Muscle of back (tissue), 11 donors: ENCODE data around the gene SLC17A1. TPM values are rescaled to one million over a fixed set of nuclear protein-coding genes. Genes with fewer than 3 reads are reported as not detected.

Source experiments
- DNase-seq, 3 donors: peaks; one replicate each; pipeline versions ENCODE4 v3.0.0 to v3.0.0-alpha.2; 2013
- polyA plus RNA-seq, 10 donors: library from polyadenylated mRNA; unstranded; fragments of 120-200 nt; gene quantifications; one replicate each; pipeline ENCODE4 v1.2.1, GENCODE V29; 2013; ENCODE audit not compliant: insufficient read length in 10 of 10

The SLC17A1 gene
- polyA plus RNA-seq, 10 donors, result not detected

- DNase-seq, result no peak
Observed at GRCh38 chr6:25832670-25833069, 818 bp upstream of the SLC17A1 start.

DNA sequence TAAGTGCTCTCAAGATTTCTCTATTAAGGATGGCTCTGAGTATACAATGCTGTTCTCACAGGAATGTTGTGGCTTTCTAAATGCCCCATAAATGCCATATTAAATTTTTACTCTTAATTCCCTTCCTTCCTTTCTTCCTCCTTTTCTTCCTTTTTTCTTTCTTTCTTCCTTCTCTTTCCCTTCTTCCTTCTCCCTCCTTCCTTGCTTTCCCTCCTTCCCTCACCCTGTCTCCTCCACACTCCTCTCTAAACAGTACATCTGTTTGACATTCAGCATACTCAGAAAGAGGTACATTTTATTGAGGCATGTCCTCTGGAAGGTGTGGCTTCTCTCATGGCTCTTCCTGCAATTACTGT lies 433 bp upstream of the SLC17A1 start:
- no peak for DNase-seq

DNA sequence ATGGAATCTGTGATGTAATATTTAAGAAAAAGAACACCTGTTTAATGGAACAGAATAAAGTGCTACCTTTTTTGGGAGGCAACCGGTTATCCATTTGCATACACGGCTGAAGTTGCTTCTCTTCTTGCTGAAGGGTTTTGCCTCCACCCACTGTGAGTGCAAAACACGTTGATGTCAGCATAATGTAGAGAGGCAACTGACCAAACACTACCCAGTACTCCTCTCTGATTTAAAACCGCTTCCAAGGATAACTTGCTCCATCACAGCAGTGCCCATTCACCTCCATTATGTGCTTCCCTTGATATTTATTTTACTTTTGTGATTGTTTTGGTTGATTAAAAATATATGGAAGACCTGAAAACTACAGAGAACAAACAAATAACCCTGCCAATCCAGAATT lies 1.4 kb downstream of the SLC17A1 start:
- DNase-seq, result no peak

DNA sequence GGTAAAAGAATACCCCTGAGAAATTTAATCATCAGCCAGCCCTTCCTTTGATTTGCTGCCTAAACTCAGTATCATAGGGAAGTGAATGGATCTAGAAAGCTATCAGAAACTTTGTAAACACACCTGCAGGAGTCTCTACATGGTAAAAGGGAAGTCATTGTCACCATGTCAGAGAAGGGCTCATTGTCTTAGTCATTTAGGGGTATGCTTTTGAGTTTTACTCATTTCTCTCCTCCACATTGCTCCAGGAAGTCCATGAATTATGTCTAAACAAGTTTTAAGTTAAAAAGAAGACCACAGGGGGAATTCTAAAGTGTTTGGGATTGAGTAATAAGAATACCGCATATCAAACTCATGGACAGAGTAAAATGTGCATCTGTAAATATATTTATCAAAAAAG lies 2.5 kb downstream of the SLC17A1 start:
- DNase-seq, result no peak

DNA sequence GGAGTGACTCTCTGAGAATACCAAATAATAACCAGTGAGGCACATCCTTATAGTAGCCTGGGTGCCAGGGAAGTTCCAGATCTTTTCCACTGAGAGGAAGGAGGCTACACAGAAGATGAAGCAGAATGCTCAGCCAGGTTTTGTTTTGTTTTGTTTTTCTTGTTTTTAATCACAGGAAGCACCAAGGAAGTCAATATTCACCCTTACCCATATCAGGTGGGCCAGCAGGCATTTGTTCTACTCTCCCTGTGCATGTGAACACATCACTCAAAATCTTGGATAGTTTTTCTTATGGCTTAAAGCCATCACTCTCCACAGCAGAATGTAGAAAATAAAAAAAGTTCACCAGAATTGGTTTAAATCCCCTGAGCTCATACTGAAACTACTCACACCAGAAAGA lies 10.5 kb downstream of the SLC17A1 start:
- no peak for DNase-seq

DNA sequence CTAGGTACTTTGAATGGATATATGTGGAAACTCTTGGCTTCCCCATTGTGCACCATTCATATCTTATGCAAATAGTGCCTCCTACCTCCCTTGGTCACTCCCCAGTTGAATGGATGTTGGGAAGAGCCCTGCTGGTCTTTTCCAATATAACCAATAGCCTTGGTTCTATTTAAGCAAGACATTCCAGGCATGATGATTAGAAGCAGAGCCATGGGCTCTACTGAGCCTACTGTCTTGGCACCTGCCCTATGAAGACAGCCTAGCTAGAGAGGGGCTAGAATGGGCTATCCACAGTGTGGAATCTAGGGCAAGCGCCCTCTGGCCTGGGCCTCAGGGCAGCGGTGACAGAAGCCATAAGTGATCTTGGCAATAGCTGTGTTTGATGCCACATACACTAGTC lies 15.6 kb downstream of the SLC17A1 start:
- no peak for DNase-seq

GRCh38 chr6:25815194-25815593 lies 16.7 kb downstream of the SLC17A1 start:
- no peak for DNase-seq

DNA sequence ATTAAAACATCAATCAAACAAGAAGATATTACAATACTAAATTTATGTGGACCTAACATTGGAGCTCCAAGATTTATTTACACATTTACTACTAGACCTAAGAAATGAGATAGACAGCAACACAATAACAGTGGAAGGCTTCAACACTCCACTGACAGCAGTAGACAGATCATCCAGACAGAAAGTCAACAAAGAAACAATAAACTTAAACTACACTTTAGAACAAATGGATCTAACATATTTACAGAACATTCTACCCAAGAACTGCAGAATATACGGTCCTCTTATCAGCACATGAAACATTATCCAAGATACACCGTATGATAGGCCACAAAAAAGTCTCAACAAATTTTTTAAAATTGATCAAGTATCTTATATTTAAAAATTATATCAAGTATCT lies 27.0 kb downstream of the SLC17A1 start:
- DNase-seq, result no peak

- DNase-seq, result no peak
Observed at GRCh38 chr6:25801436-25801835, 30.4 kb downstream of the SLC17A1 start.

DNA sequence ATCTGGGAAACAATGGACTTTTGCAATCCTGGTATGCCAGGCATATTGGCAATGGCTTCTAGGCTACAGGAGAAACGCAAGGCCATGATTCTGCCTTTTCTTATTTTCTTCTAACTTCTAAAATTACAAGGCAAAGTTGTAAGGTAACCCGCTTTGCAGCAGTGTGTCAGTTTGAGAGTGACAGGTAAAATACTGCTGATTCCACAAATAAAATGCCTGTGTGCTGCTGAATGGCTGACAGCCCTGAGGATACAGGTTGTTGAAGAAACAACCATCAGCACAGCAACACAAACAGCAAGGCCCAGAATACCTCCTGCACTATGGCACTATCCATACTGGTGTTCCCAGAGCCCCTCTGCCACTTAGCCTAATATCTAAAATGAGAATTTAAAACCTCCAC lies 37.1 kb downstream of the SLC17A1 start:
- DNase-seq, result no peak

GRCh38 chr6:25793970-25794369 lies 37.9 kb downstream of the SLC17A1 start:
- DNase-seq, result no peak

GRCh38 chr6:25792016-25792415 lies 39.8 kb downstream of the SLC17A1 start:
- DNase-seq, result no peak

DNA sequence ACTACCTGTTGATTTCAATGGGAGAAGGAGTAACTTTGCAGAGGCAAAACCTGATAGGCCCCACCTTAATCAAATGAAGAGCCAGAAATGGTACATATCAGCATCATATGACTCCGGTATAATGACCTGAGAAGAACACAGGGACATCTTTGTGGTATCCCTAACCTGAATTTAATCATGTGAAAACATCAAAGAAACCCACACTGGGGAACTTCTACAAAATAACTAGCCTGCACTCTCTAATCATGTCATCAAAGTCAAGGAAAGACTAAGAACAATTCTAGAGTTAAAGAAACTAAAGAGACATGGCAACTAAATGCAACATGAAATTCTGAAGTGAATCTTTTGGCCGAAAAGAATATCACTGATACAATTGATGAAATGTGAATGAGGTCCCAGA lies 42.4 kb downstream of the SLC17A1 start:
- no peak for DNase-seq

DNA sequence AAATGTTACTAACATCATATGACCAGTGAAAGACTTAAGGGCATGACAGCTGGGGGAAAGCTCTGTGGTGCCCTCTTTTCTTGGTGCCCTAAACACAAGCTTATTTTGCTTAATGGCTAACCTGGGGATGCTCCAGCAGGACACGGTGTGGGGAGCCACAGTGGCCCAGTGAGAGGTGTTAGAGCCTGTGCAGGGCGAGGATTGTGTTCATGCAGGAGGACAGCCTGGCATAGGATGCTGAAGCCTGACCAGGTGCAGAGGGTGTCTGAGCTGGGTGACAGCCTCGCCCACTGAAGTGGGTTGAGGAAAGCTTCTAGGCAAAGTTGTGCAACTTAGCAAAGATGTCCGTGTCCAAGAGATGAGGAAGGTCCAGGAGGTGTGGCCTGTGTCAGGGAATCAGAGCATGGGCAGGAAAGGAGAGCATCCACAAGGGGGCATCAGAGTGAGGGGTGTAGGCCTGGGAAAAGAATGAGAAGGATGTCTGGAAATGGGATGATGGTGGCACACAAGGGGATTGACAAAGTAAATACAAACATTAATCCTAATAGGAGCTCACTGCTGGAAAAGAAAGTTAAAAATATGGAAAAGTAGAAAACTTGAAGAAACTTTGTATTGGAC lies 43.4 kb downstream of the SLC17A1 start:
- DNase-seq, result peak; percentile 2 to 6 (median 2)

DNA sequence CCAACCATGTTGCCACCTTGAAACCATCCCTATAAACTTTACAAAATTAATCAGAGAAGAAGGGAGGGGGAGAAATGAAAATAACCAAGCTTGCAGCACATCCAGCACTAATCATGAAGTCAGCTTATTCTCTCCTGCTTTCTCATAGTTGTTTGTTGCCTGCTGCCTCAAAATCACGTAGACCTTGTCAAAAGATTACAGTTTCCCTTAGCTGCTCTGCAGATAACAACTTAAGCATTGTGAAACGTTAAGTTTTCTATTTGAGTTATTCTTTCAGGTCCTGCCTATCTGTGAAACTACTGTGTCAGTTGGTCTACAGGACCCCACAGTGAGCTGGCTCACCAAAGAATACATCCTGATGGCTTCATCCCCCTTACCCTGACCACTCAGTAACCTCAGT lies 44.4 kb downstream of the SLC17A1 start:
- DNase-seq, result no peak

DNA sequence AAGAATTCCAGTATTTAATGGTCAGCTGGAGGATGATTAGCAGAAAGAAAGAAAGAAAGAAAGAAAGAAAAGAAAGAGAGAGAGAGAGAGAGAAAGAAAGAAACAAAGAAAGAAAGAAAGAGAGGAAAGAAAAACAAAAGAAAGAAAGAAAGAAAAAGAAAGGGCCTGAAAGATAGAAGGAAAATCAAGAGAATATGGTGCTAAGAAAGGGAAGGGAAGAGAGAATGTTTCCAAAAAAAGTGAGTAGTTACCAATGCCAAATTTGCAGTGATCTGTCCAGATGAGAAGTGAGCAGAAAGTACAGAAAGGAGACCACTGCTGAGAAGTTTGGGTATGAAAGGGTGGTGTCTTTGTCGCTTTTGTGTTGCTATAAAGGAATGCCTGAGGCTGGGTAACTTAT lies 50.7 kb downstream of the SLC17A1 start:
- DNase-seq, result no peak

DNA sequence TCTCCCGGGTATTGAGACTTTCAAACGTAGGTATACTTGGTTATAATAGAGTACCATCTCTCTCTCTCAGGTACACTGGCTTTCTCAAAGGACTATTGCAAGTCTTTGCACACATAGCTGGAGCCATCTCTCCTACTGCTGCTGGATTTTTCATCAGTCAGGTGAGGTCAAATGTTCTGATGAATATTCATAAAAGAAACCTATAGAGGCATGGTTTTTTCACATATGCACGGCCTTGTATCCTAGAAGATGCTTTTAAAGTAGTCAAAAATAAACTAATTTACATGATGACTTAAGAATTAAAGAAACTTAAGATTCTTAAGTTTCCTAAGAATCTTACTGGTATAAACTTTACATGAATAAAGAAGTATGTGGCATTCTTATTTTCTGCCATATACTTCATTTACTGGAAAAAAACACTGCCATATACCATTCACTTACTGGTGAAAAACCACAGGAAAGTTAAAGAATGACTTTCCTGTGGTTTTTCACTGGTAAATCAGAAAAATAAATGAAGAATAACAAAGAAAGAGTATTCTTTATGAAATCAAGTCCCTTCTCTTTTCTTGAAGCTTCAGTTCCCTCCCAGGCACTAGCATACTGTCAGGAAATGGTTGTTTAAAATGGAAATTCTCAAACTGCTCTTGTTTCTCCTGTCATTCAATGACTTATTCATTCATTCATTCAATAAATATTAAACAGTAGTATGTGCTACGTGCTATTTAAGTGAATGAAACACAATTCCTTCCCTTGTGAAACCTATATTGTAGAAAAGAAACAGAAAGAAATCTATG lies 53.8 kb downstream of the SLC17A1 start:
- DNase-seq, result no peak

DNA sequence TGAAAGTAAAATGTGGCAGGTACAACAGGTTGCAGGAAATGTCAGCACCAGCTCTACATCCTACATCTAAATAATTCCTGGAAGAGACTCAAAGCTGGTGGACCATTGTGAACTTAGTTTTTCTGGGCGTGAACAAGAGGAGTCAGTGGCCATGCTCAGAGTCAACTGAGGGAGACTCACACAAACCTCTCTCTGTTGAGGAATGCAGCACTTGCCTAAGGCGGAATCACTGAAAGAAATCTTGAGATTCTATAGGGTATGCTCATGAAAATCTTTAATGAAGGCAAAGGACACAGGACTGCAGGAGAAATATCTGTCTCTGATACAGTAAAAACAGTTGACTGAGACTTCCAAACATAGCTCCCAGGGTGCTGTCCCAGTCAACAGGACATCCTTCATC lies 54.8 kb downstream of the SLC17A1 start:
- DNase-seq, result no peak

DNA sequence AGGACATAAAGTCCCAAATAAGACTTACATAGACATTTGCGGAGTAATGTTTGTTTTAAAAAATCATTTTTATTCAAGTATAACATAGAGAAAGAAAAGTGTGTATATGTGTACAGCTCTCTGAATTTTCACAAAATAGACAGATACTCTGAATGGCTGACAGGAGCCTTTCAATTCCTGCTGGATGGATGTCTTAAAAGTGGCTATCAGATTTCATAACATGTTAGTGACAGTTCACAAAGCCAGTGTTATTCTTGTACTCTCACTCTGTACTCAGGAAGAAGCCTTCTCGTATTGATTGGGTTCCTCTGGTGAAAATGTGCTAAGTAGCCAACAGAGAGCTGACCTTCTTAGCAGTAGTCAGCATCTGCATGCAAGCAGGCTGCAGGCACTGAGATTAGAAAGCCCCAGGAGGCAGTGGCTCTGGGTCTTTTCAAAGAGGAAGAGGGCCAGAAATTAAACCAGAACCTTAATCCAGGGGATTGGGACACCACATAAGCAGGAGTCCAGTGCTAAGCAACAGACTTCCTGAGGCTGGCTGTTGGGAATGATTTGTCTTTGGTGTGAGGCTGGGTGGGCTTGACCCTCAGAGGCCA lies 57.6 kb downstream of the SLC17A1 start:
- DNase-seq, result no peak

GRCh38 chr6:25769983-25770382 lies 61.9 kb downstream of the SLC17A1 start:
- no peak for DNase-seq

DNA sequence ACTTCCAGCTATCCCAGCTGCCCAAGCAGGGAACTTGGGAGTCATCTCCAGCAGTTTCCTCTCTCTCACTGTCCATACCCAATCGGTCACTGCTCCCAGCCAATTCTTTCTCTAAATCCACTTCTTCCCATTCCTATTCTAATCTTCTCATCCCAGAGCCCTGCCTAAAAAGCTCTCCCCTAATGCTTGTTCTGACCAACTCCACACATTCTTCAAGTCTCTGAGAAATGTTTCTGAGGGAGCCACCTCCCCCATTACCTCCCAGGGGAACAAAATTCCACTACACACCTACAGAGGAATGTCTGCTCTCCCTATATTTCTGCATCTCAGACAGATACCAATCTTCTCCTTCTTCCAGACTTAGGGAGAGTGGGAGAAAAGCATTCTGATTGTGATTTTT lies 63.3 kb downstream of the SLC17A1 start:
- no peak for DNase-seq

DNA sequence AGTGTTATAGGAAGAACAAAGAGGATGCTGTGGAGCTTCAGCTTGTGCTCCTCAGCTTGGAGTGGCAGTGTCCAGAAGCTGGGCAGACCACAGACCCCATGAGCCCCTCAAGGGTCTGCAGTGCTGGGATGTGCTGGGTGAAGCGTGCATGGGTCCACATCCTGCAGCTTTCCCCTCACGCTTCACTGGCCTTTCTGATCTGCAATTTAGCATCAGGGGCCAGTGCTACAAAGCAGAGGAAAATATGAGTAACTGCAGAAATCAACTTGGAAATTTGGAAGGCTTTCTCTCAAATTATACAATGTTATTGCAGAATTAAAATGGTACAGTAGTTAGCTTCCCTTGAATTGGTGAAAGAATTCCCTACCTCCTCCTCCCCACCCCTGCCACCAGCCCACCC lies 67.2 kb downstream of the SLC17A1 start:
- no peak for DNase-seq

- no peak for DNase-seq
Observed at GRCh38 chr6:25757936-25758642, 73.8 kb downstream of the SLC17A1 start.
